Measurements from ENCODE around the gene JPH3. TPM values are rescaled to one million over a fixed set of nuclear protein-coding genes. Genes with fewer than 3 reads are reported as not detected.

The JPH3 gene
- total and polyA plus RNA-seq, 12 donors = 0.06 to 0.79 (median 0.10) TPM; not detected in 6

DNA sequence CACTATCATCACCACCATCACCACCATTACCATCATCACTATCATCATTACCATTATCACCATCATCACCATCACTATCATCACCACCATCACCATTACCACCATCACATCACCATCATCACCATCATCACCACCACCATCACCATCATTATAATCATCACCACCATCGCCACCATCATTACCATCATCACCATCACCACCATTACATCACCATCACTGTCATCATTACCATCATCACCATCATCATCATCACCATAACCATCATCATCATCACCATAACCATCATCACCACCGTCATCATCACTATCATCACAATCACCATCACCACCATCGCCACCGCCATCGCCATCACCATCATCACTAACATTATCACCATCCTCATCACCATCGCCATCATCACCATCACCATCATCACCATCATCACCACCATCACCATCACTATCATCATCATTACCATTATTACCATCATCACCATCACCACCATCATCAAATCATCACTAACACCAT is 4.9 kb upstream of the JPH3 start:
- WGBS, 2 donors = 96% methylated on average over 6 of the region's 6 CpGs
- DNase-seq (no peak), ATAC-seq (no peak)
- TF ChIP-seq, protein P1, sequence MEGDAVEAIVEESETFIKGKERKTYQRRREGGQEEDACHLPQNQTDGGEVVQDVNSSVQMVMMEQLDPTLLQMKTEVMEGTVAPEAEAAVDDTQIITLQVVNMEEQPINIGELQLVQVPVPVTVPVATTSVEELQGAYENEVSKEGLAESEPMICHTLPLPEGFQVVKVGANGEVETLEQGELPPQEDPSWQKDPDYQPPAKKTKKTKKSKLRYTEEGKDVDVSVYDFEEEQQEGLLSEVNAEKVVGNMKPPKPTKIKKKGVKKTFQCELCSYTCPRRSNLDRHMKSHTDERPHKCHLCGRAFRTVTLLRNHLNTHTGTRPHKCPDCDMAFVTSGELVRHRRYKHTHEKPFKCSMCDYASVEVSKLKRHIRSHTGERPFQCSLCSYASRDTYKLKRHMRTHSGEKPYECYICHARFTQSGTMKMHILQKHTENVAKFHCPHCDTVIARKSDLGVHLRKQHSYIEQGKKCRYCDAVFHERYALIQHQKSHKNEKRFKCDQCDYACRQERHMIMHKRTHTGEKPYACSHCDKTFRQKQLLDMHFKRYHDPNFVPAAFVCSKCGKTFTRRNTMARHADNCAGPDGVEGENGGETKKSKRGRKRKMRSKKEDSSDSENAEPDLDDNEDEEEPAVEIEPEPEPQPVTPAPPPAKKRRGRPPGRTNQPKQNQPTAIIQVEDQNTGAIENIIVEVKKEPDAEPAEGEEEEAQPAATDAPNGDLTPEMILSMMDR (IDR thresholded peaks at IDR 0.05) = no peak
- peaks cover 0 to 4% (median 0%) of the 10 kb centered on the region in 9 donors for H3K4me1 ChIP-seq
- peaks cover 9 to 76% (median 60%) of the 10 kb centered on the region in 7 donors for H3K27me3 ChIP-seq
- intact Hi-C loops (cut with DNase I) = no loop called here
- peaks cover 0 to 5% (median 0%) of the 10 kb centered on the region in 11 donors for H3K9me3 ChIP-seq
- H3K4me3 ChIP-seq = no peak overlapping the region
- H3K27ac ChIP-seq = no peak overlapping the region
- no peaks in the 10 kb centered on the region for H3K36me3 ChIP-seq

DNA sequence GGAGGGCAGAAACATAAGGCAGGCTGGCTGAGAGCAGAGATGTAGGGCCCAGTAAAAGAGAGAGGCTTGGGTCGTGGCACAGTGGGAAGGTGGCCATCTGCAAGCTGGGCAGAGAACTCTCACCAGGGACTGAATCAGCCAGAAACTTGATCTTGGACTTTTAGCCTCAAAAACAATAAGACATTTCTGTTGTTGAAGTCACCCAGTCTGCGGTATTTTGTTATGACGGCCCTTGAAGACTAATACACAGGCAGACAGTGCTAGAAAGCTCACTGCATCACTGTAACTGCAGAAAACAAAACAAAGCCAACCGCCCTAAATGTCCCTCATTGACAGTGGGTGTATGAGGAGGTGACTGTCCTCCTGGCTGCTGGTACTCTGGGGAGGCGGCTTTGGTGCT is 3.9 kb upstream of the JPH3 start:
- WGBS, 2 donors = 78 to 81% methylated on average over 5 of the region's 5 CpGs
- TF ChIP-seq, protein P1 (IDR thresholded peaks at IDR 0.05) = no peak
- DNase-seq (no peak), ATAC-seq (no peak)
- Histone ChIP-seq H3K4me3 (no peak overlapping the region), H3K9me3 (peaks cover 0 to 5% (median 0%) of the 10 kb centered on the region in 11 donors), H3K27me3 (peaks cover 14 to 78% (median 68%) of the 10 kb centered on the region in 7 donors), H3K27ac (no peak overlapping the region), H3K36me3 (no peaks in the 10 kb centered on the region), H3K4me1 (peaks cover 0 to 8% (median 4%) of the 10 kb centered on the region in 9 donors)
- intact Hi-C loops (cut with DNase I) = no loop called here

DNA sequence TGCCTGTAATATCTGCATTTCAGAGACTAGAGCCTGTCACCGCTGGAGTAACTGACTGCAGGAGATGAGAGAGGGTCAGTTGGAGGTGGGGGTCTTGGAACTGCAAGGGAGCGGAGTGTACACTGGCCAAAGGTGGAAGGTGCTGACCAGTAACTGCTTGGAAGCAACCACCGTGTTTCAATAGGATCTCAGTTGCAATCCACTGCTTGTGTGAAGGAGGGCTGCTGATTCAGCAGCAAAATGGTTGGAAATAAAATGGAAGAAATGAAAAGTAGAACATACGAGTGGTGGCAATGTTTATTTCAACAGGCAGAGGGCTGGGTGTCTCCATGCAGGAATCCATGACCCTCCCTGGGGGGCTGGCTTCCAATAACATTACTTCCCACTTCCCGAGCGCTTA is 2.1 kb upstream of the JPH3 start:
- WGBS, 2 donors = 61 to 64% methylated on average over 6 of the region's 6 CpGs
- intact Hi-C loops (cut with DNase I) = no loop called here
- DNase-seq (no peak), ATAC-seq (no peak)
- Histone ChIP-seq H3K4me1 (peaks cover 0 to 12% (median 4%) of the 10 kb centered on the region in 9 donors), H3K27ac (no peak overlapping the region), H3K4me3 (no peak overlapping the region), H3K36me3 (no peaks in the 10 kb centered on the region), H3K9me3 (peaks cover 0 to 5% (median 0%) of the 10 kb centered on the region in 11 donors), H3K27me3 (peaks cover 25 to 89% (median 74%) of the 10 kb centered on the region in 7 donors)
- TF ChIP-seq, protein P1 (IDR thresholded peaks at IDR 0.05) = no peak

DNA sequence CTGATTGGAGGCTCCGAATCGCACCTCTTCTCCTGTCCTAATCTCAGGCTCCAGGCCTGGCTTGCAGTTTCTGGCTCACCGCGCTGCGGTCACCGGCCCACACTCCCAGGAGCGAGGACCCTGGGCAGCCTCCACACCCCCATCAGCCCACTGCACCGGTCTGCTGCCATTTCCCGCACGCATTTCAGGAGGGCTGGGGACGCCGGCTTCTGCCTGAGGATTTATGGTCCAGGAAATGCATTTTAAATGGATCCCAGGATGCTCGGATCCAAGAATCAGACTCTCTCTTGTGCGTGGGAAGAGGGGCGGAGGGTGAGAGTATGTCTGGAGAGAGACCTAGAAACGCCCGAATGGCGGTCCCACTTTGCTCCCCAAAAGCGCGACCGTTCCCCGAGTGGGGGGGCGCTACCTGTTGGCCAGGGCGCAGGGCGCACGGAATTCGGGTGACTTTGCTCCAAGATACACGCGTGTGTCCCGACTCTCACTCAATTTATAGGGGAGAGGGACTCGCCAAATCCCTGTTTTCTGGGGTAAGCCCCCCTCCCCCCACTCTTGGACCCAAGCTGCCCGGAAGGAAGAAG is 817 bp upstream of the JPH3 start:
- DNase-seq (no peak), ATAC-seq (no peak)
- no peaks in the 10 kb centered on the region for H3K36me3 ChIP-seq
- H3K4me3 ChIP-seq = no peak overlapping the region
- intact Hi-C loops (cut with DNase I) = no loop called here
- peaks cover 0 to 12% (median 4%) of the 10 kb centered on the region in 9 donors for H3K4me1 ChIP-seq
- H3K27ac ChIP-seq = no peak overlapping the region
- TF ChIP-seq, protein P1 (IDR thresholded peaks at IDR 0.05) = no peak
- H3K27me3 ChIP-seq = peaks cover 25 to 90% (median 82%) of the 10 kb centered on the region in 7 donors
- H3K9me3 ChIP-seq = peaks cover 0 to 5% (median 0%) of the 10 kb centered on the region in 11 donors
- WGBS, 2 donors = 3% methylated on average over 32 of the region's 32 CpGs

Data from heart right ventricle (tissue), 16 donors.